G401.6 (cell line): ENCODE data around the gene ACOT8.
"Not testable (repeated sequence)": the region's sequence is repeated elsewhere in the genome, so short reads cannot be mapped to it uniquely, and the experiment has no call there.

Experiments used
- FAIRE-seq: peaks from 2 replicates; lab custom pipeline; 2012; peaks lifted over from hg19 to GRCh38; lab: Jason Lieb, UNC

ACOT8 gene

GRCh38 chr20:45826381-45827019, 30.7 kb downstream of the ACOT8 start:
- FAIRE-seq = no peak

GRCh38 chr20:45823949-45824835, 33.0 kb downstream of the ACOT8 start:
- no peak for FAIRE-seq

GRCh38 chr20:45822857-45823256, 34.3 kb downstream of the ACOT8 start:
- no peak for FAIRE-seq

- no peak for FAIRE-seq
Observed at GRCh38 chr20:45821947-45822346, 35.2 kb downstream of the ACOT8 start.

GRCh38 chr20:45819466-45819865, 37.7 kb downstream of the ACOT8 start:
- peak; percentile 8 for FAIRE-seq

- no peak for FAIRE-seq
Observed at GRCh38 chr20:45818239-45818638, 39.0 kb downstream of the ACOT8 start.

- peak; percentile 97 for FAIRE-seq
Observed at GRCh38 chr20:45817376-45818194, 39.6 kb downstream of the ACOT8 start.

- no peak for FAIRE-seq
Observed at GRCh38 chr20:45816951-45817350, 40.2 kb downstream of the ACOT8 start.

- no peak for FAIRE-seq
Observed at GRCh38 chr20:45814314-45814713, 42.9 kb downstream of the ACOT8 start.

GRCh38 chr20:45813489-45813888, 43.7 kb downstream of the ACOT8 start:
- FAIRE-seq = no peak

GRCh38 chr20:45813006-45813340, 44.2 kb downstream of the ACOT8 start:
- no peak for FAIRE-seq

- FAIRE-seq = peak; percentile 99
Observed at GRCh38 chr20:45812157-45813005, 44.8 kb downstream of the ACOT8 start, which contains the start of gene UBE2C. Gene UBE2C, plus strand, starts transcription at chr20:45812644. Its CDS starts 52 bp downstream, at chr20:45812696.

- FAIRE-seq = no peak
Observed at GRCh38 chr20:45810191-45810970, 46.8 kb downstream of the ACOT8 start.

GRCh38 chr20:45801851-45802250, 55.3 kb downstream of the ACOT8 start:
- no peak for FAIRE-seq

GRCh38 chr20:45798935-45799642, 58.1 kb downstream of the ACOT8 start:
- FAIRE-seq = no peak

- FAIRE-seq = not testable (repeated sequence)
Observed at GRCh38 chr20:45797955-45798354, 59.2 kb downstream of the ACOT8 start.

- FAIRE-seq = not testable (repeated sequence)
Observed at GRCh38 chr20:45797510-45797909, 59.7 kb downstream of the ACOT8 start.

GRCh38 chr20:45796337-45797065, 60.7 kb downstream of the ACOT8 start:
- FAIRE-seq = no peak

- no peak for FAIRE-seq
Observed at GRCh38 chr20:45792317-45793118, 64.7 kb downstream of the ACOT8 start.
